Astrocyte of the spinal cord (primary cell): Measurements from ENCODE around the gene GABRB3.

Source experiments
- DNase-seq: peaks from one replicate; pipeline ENCODE4 v3.0.0; 2011; ENCODE audit warnings: low read depth, low spot score
- H3K4me3 ChIP-seq: 2 replicates; pipeline ENCODE4 v1.5.1; 2011; ENCODE audit warnings: low read depth, mild to moderate bottlenecking, low read length, moderate library complexity
- in situ Hi-C: cut with HindIII; loops from 2 replicates; pipeline ENCODE4 v1.10.0; 2017; ENCODE audit warnings: low sequenced_read_pairs
- TF ChIP-seq, protein P1 (sequence below): IDR thresholded peaks from 2 replicates; pipeline ENCODE4 v1.5.1; 2012; ENCODE audit warnings: low read depth, mild to moderate bottlenecking, low read length, inconsistent platforms

Gene GABRB3

DNA sequence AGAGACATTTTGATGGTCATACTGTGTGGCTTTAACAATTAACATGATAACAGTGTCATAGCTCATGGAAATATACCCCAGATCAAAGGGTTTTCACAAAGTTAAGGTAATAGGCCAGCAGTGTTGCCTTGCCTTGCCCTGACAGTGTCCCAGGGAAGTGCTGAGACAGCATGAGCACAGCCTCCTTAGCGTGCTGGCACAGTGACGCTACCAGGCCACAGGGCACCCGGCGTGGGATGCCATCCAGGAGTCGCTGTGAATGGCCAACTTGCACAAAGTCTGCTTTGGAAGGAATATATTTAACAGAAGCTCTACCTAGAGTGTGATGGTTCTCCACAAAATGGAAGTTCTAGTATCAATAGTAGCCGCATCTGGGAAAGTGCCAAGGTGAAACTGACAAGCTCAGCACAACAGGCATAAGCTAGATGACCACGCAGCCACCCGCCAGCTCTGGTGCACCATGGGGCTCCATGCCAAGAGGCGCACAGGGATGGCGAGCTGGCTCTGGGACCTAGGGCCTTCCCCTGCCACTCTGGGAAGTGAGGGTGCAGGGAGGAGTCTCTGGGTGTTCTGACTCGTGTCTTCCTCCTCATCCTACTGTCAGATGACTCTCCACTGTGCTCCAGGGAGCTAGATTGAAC lies 86.2 kb downstream of the GABRB3 start:
- no peak for DNase-seq
- TF ChIP-seq, protein P1, sequence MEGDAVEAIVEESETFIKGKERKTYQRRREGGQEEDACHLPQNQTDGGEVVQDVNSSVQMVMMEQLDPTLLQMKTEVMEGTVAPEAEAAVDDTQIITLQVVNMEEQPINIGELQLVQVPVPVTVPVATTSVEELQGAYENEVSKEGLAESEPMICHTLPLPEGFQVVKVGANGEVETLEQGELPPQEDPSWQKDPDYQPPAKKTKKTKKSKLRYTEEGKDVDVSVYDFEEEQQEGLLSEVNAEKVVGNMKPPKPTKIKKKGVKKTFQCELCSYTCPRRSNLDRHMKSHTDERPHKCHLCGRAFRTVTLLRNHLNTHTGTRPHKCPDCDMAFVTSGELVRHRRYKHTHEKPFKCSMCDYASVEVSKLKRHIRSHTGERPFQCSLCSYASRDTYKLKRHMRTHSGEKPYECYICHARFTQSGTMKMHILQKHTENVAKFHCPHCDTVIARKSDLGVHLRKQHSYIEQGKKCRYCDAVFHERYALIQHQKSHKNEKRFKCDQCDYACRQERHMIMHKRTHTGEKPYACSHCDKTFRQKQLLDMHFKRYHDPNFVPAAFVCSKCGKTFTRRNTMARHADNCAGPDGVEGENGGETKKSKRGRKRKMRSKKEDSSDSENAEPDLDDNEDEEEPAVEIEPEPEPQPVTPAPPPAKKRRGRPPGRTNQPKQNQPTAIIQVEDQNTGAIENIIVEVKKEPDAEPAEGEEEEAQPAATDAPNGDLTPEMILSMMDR = no peak
- in situ Hi-C loops = no loop called here
- no peak overlapping the region for H3K4me3 ChIP-seq

GRCh38 chr15:26682598-26683164 lies 90.2 kb downstream of the GABRB3 start:
- no peak for DNase-seq
- TF ChIP-seq, protein P1 = no peak
- in situ Hi-C loops = no loop called here
- H3K4me3 ChIP-seq = no peak overlapping the region

- no peak overlapping the region for H3K4me3 ChIP-seq
- no peak for DNase-seq
- TF ChIP-seq, protein P1 = no peak
- in situ Hi-C loops = no loop called here
Observed at GRCh38 chr15:26679927-26680326, 92.9 kb downstream of the GABRB3 start.

DNA sequence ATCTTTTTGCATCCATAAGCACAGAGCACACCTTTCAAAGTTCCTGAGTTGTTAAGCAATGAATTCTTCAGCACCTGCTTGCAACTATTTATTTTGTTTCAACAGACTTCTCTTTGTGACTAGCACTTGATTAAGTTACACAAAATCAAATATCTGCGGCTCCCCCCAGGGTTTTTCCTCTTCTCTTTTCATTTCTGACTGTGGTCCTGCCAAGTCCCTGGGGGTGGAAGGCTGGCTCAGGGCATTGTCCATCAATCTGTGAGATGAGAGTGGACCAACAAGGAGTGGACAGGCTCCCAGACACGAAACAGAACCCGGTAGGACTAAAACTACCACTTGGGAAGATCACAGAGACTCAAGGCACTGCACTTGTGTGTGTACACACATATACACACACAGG lies 96.8 kb downstream of the GABRB3 start:
- in situ Hi-C loops = no loop called here
- no peak overlapping the region for H3K4me3 ChIP-seq
- TF ChIP-seq, protein P1 = no peak
- no peak for DNase-seq

- no peak for DNase-seq
- no peak overlapping the region for H3K4me3 ChIP-seq
- TF ChIP-seq, protein P1 = no peak
- in situ Hi-C loops = no loop called here
Observed at GRCh38 chr15:26674467-26674866, 98.4 kb downstream of the GABRB3 start.

DNA sequence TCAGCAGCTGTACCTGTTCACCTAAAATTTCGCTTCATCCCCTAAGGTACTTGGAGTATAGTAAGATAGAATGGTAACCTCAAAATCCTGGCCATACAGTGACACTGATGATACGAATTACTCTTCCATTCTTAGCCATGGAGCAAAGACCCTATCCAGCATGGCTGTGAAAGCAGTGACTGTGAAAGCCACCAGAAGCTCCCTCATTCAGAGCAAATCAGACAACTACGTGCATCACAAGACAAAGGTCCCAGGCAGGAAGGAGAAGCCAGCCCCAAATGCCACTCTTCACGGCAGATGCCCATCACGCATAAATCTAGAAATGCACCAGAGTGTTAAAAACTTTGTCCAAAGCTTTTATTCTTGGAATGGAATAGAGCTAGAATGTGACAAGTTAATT lies 99.4 kb downstream of the GABRB3 start:
- in situ Hi-C loops = no loop called here
- TF ChIP-seq, protein P1 = no peak
- DNase-seq = no peak

GRCh38 chr15:26670116-26670515 lies 102.8 kb downstream of the GABRB3 start:
- TF ChIP-seq, protein P1 = no peak

More for the DNA sequence above, 99.4 kb downstream of the GABRB3 start:
- H3K4me3 ChIP-seq = no peak overlapping the region

More at GRCh38 chr15:26670116-26670515, 102.8 kb downstream of the GABRB3 start:
- DNase-seq = no peak
- in situ Hi-C loops = no loop called here
- no peak overlapping the region for H3K4me3 ChIP-seq
